AG09309 (cell line): Measurements from ENCODE around the gene RAB31.

Source experiments
- DNase-seq: peaks from one replicate; pipeline ENCODE4 v3.0.0-alpha.2; 2010; ENCODE audit warnings: low read depth
- H3K4me3 ChIP-seq: 2 replicates; pipeline ENCODE4 v1.5.1; 2011; ENCODE audit warnings: mild to moderate bottlenecking, low read depth, low read length, moderate library complexity; ENCODE audit not compliant: control insufficient read depth
- TF ChIP-seq, protein P1 (sequence below): IDR thresholded peaks from 2 replicates; pipeline ENCODE4 v1.5.1; 2011; ENCODE audit warnings: mild to moderate bottlenecking, low read depth, low read length, inconsistent platforms; ENCODE audit not compliant: insufficient read depth, control insufficient read depth; ENCODE audit errors: missing control alignments

Gene RAB31

DNA sequence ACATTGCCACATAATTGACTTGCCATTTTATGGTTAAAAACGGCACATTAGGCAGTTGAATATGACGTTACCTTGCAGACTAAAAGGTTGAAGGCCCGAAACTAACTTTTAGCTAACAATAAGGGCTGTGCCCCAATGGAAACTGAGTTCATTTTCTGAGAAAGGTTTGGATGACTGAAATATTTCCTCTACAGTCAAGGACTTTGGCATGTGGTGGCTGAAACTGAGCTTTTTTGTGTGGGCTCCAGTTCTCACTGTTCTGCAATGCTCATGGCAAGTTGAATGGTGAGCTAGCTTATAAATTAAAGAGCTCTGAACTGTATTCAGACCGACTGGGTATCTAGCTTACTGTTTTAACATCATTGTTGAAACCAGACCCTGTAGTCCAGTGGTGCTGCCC is 153.8 kb downstream of the RAB31 start:
- no peak overlapping the region for H3K4me3 ChIP-seq
- DNase-seq = no peak
- TF ChIP-seq, protein P1, sequence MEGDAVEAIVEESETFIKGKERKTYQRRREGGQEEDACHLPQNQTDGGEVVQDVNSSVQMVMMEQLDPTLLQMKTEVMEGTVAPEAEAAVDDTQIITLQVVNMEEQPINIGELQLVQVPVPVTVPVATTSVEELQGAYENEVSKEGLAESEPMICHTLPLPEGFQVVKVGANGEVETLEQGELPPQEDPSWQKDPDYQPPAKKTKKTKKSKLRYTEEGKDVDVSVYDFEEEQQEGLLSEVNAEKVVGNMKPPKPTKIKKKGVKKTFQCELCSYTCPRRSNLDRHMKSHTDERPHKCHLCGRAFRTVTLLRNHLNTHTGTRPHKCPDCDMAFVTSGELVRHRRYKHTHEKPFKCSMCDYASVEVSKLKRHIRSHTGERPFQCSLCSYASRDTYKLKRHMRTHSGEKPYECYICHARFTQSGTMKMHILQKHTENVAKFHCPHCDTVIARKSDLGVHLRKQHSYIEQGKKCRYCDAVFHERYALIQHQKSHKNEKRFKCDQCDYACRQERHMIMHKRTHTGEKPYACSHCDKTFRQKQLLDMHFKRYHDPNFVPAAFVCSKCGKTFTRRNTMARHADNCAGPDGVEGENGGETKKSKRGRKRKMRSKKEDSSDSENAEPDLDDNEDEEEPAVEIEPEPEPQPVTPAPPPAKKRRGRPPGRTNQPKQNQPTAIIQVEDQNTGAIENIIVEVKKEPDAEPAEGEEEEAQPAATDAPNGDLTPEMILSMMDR = no peak

- no peak for DNase-seq
- no peak overlapping the region for H3K4me3 ChIP-seq
- TF ChIP-seq, protein P1 = no peak
These were observed 154.6 kb downstream of the RAB31 start for GRCh38 chr18:9862686-9863085.

DNA sequence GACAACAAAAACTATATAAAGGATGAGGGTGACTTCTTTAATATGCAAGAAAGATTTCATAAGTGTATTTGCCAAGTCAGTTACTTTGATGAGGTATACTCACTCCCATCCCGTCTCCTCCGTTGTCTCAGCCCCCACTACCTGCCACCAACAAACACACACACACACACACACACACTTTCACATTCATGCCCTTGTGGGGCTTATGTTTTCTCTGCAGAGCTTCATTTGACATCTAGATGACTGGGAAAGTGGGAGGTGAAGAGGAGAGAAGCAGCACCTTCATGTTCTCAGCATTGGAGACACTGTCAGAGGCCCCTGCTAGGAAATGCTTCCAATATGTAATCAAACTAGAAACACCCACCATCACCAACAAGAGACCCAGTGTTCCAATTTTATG is 155.2 kb downstream of the RAB31 start:
- TF ChIP-seq, protein P1 = no peak
- no peak overlapping the region for H3K4me3 ChIP-seq
- no peak for DNase-seq

GRCh38 chr18:9865764-9866490 is 157.8 kb downstream of the RAB31 start:
- TF ChIP-seq, protein P1 = no peak
- H3K4me3 ChIP-seq = no peak overlapping the region
- no peak for DNase-seq

DNA sequence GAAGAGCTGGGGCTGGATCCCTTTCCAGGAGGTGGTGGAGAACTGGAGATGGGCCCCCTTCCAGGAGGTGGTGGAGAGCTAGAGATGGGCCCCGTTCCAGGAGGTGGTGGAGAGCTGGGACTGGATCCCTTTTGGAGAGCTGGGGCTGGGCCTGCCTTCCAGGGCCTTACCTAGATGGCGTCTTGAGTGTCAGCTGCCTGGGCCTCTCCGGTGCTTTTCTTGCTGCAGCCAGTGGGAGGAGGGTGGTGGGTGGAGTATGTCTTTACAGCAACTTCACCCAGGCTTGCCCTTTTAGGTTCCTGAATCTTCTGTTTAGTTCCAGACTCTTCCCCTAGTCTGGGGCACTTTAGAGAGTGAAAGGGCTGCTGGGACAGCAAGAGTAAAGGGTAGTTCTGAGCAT is 158.5 kb downstream of the RAB31 start:
- TF ChIP-seq, protein P1 = no peak
- no peak overlapping the region for H3K4me3 ChIP-seq
- DNase-seq = no peak

- DNase-seq = no peak
- no peak overlapping the region for H3K4me3 ChIP-seq
- TF ChIP-seq, protein P1 = no peak
These were observed 159.0 kb downstream of the RAB31 start for GRCh38 chr18:9867071-9867594.
